HEK293T (cell line): ENCODE data around the gene ZBTB7B.

Source experiments
- ARNT ChIP-seq: fragments of 450-650 bp; IDR thresholded peaks from 2 replicates; pipeline ENCODE4 v1.6.1; 2017; ENCODE audit warnings: mild to moderate bottlenecking
- FOXK2 ChIP-seq: fragments of 450-650 bp; IDR thresholded peaks from 2 replicates; pipeline ENCODE4 v1.6.1; 2016; ENCODE audit warnings: mild to moderate bottlenecking
- HDGF ChIP-seq: fragments of 450-650 bp; IDR thresholded peaks from 2 replicates; pipeline ENCODE4 v1.6.1; 2017; ENCODE audit warnings: antibody characterized with exemption, borderline replicate concordance
- LEF1 ChIP-seq: fragments of 450-650 bp; IDR thresholded peaks from 2 replicates; pipeline ENCODE4 v1.6.1; 2017; ENCODE audit warnings: mild to moderate bottlenecking, borderline replicate concordance
- PKNOX1 ChIP-seq: fragments of 450-650 bp; IDR thresholded peaks from 2 replicates; pipeline ENCODE4 v1.6.1; 2016

- TF ChIP-seq ARNT = no peak
- no peak for TF ChIP-seq LEF1
- TF ChIP-seq PKNOX1 = no peak
- no peak for TF ChIP-seq FOXK2
- no peak for TF ChIP-seq HDGF
Measured at GRCh38 chr1:155040358-155041093, 37.9 kb downstream of the ZBTB7B start.
